SK-N-SH treated with all-trans-retinoic acid at 6 μM for 48 hours (cell line): Measurements from ENCODE around the gene KCNB1.

Experiments used
- CSDC2 ChIP-seq: fragments of 250-450 bp; sonication (Bioruptor Pico); IDR thresholded peaks from 2 replicates; pipeline ENCODE4 v1.5.0; 2020; ENCODE audit warnings: mild to moderate bottlenecking, moderate library complexity
- ESRRG ChIP-seq: fragments of 250-450 bp; sonication (Bioruptor Pico); IDR thresholded peaks from 2 replicates; pipeline ENCODE4 v1.6.1; 2021; ENCODE audit warnings: mild to moderate bottlenecking
- PPARA ChIP-seq: fragments of 250-450 bp; sonication (Bioruptor Pico); IDR thresholded peaks from 2 replicates; pipeline ENCODE4 v1.5.0; 2020; ENCODE audit warnings: mild to moderate bottlenecking, borderline replicate concordance
- RARB ChIP-seq: fragments of 250-450 bp; sonication (Bioruptor Pico); IDR thresholded peaks from 2 replicates; pipeline ENCODE4 v1.8.0; 2021; ENCODE audit warnings: mild to moderate bottlenecking, moderate library complexity
- TF ChIP-seq, protein P1 (sequence below): fragments of 250-450 bp; sonication (Bioruptor Pico); IDR thresholded peaks from 2 replicates; pipeline ENCODE4 v1.8.0; 2020; ENCODE audit warnings: mild to moderate bottlenecking, moderate library complexity, borderline replicate concordance
- TF ChIP-seq, protein P2 (sequence below): fragments of 250-450 bp; sonication (Bioruptor Pico); IDR thresholded peaks from 2 replicates; pipeline ENCODE4 v1.5.1; 2020; ENCODE audit warnings: low read depth, mild to moderate bottlenecking, moderate library complexity

DNA sequence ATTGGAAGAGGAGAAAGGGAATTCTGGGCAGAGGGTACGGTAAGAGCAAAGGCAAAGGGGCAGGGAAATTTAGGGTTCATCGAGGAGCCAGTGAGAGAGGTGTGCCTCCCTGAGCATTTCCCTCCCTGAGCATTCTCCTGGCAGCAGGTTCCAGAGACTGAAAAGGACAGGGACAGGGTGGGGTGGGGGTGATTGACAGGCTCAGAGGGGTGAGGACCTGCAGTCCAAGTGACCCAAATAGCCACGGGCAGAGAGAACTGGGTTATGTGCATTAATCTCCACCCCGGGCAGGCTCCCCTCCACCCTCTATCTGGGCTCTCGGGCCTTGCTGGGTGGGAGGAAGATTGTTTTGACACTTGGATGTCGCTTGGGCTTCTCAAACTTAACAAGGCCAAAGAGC, 69.5 kb downstream of the KCNB1 start:
- no peak for TF ChIP-seq ESRRG (CRISPR knock-in tag)
- TF ChIP-seq PPARA (CRISPR knock-in tag) = no peak
- TF ChIP-seq, protein P1, sequence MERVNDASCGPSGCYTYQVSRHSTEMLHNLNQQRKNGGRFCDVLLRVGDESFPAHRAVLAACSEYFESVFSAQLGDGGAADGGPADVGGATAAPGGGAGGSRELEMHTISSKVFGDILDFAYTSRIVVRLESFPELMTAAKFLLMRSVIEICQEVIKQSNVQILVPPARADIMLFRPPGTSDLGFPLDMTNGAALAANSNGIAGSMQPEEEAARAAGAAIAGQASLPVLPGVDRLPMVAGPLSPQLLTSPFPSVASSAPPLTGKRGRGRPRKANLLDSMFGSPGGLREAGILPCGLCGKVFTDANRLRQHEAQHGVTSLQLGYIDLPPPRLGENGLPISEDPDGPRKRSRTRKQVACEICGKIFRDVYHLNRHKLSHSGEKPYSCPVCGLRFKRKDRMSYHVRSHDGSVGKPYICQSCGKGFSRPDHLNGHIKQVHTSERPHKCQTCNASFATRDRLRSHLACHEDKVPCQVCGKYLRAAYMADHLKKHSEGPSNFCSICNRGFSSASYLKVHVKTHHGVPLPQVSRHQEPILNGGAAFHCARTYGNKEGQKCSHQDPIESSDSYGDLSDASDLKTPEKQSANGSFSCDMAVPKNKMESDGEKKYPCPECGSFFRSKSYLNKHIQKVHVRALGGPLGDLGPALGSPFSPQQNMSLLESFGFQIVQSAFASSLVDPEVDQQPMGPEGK (CRISPR knock-in tag) = no peak
- no peak for TF ChIP-seq RARB (CRISPR knock-in tag)
- no peak for TF ChIP-seq CSDC2 (CRISPR knock-in tag)
- TF ChIP-seq, protein P2, sequence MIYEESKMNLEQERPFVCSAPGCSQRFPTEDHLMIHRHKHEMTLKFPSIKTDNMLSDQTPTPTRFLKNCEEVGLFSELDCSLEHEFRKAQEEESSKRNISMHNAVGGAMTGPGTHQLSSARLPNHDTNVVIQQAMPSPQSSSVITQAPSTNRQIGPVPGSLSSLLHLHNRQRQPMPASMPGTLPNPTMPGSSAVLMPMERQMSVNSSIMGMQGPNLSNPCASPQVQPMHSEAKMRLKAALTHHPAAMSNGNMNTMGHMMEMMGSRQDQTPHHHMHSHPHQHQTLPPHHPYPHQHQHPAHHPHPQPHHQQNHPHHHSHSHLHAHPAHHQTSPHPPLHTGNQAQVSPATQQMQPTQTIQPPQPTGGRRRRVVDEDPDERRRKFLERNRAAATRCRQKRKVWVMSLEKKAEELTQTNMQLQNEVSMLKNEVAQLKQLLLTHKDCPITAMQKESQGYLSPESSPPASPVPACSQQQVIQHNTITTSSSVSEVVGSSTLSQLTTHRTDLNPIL (CRISPR knock-in tag) = no peak
